K562 (cell line): ENCODE results near the gene TPPP. TPM values are rescaled to one million over a fixed set of nuclear protein-coding genes. Genes with fewer than 3 reads are reported as not detected.

ENCODE experiments used
- ATAC-seq: fragments of 200-7000 bp; cut with Tn5 transposase; 3 replicates; pipeline ENCODE4 v1.9.1; 2020; ENCODE audit warnings: moderate library complexity
- BruUV-seq: library from RNA; stranded (reverse); fragments of 400-500 nt; replicated peaks from 2 replicates; lab custom pipeline; 2021; lab: Mats Ljungman, UMichigan
- CTCF ChIA-PET: fragments of 300-600 bp; formaldehyde crosslinking; extraction: SDS; loops from one replicate; lab custom pipeline; 2021; ENCODE audit warnings: low intra/inter-chr PET ratio; lab: Yijun Ruan, JAX
- POLR2A ChIA-PET: fragments of 300-600, 350-650 bp; sonication (Branson Sonifier 250); formaldehyde crosslinking; extraction: SDS; loops from one replicate; lab custom pipeline; 2021; ENCODE audit warnings: antibody characterized with exemption, inconsistent platforms; lab: Yijun Ruan, JAX
- DNase-seq, 4 experiments: peaks; one replicate each; pipeline versions ENCODE4 v3.0.0 to v3.0.0-alpha.2; 2011 to 2018; ENCODE audit warnings: low spot score in 3 of 4, mixed read lengths in 3 of 4; ENCODE audit errors: extremely low read depth in 1 of 4
- FAIRE-seq: peaks from 2 replicates; lab custom pipeline; 2011; peaks lifted over from hg19 to GRCh38; lab: Jason Lieb, UNC
- H2AFZ ChIP-seq: 2 replicates; pipeline ENCODE4 v1.6.0; 2011; ENCODE audit warnings: low read depth, low read length, control low read depth, inconsistent platforms
- H3K27ac ChIP-seq: fragments of 200-600 bp; 3 replicates; pipeline ENCODE4 v1.8.0; 2011; ENCODE audit warnings: low read depth, mild to moderate bottlenecking, control low read depth, inconsistent platforms, low read length, moderate library complexity, mixed read lengths; ENCODE audit errors: extremely low read depth
- H3K27me3 ChIP-seq, 2 experiments: fragments of 300-600 bp in 1 of 2; 2 replicates in 1 of 2; 3 replicates in 1 of 2; pipeline versions ENCODE4 v1.6.0 to v1.8.0; 2011; ENCODE audit warnings: inconsistent platforms in 2 of 2, low read length in 2 of 2, mild to moderate bottlenecking in 1 of 2, mixed read lengths in 1 of 2, moderate library complexity in 1 of 2; ENCODE audit not compliant: control insufficient read depth in 2 of 2, insufficient read depth in 2 of 2
- H3K36me3 ChIP-seq: fragments of 300-600 bp; 3 replicates; pipeline ENCODE4 v1.8.0; 2011; ENCODE audit warnings: mild to moderate bottlenecking, low read length, inconsistent platforms; ENCODE audit not compliant: control insufficient read depth, insufficient read depth
- H3K4me1 ChIP-seq, 2 experiments: fragments of 200-600 bp in 1 of 2; replicated peaks in 1 of 2; 2 replicates in 1 of 2; 3 replicates in 1 of 2; pipeline versions ENCODE4 v1.5.1 to v1.8.0; 2011; ENCODE audit warnings: inconsistent platforms in 2 of 2, low read length in 2 of 2, mild to moderate bottlenecking in 1 of 2, mixed read lengths in 1 of 2, moderate library complexity in 1 of 2; ENCODE audit not compliant: control insufficient read depth in 2 of 2, insufficient read depth in 2 of 2
- H3K4me2 ChIP-seq: 2 replicates; pipeline ENCODE4 v1.6.1; 2011; ENCODE audit warnings: low read length, control low read depth, inconsistent platforms, mixed read lengths; ENCODE audit not compliant: insufficient read depth
- H3K4me3 ChIP-seq: fragments of 200-600 bp; sonication (generic), shearing (Covaris generic); 2 replicates; pipeline ENCODE4 v1.5.1; 2016; ENCODE audit warnings: control low read depth, inconsistent platforms
- H3K79me2 ChIP-seq: fragments of 200-600 bp; 3 replicates; pipeline ENCODE4 v1.8.0; 2011; ENCODE audit warnings: low read length, inconsistent platforms; ENCODE audit not compliant: control insufficient read depth, insufficient read depth
- H3K9ac ChIP-seq, 2 experiments: 2 replicates each; pipeline versions ENCODE4 v1.6.0 to v1.6.1; 2011; ENCODE audit warnings: low read depth in 2 of 2, low read length in 2 of 2, control low read depth in 1 of 2, inconsistent platforms in 1 of 2, mild to moderate bottlenecking in 1 of 2, mixed read lengths in 1 of 2; ENCODE audit not compliant: insufficient read depth in 1 of 2
- H3K9me1 ChIP-seq: one replicate; pipeline ENCODE4 v1.6.0; 2011; ENCODE audit warnings: inconsistent platforms, mild to moderate bottlenecking, low read length, moderate library complexity; ENCODE audit not compliant: control insufficient read depth, insufficient read depth
- H3K9me3 ChIP-seq: replicated peaks from 2 replicates; pipeline ENCODE4 v1.5.1; 2011; ENCODE audit warnings: low read depth, low read length, inconsistent platforms; ENCODE audit not compliant: control insufficient read depth, insufficient read depth
- H4K20me1 ChIP-seq: replicated peaks from 2 replicates; pipeline ENCODE4 v1.6.1; 2011; ENCODE audit warnings: low read length, inconsistent platforms, mixed read lengths; ENCODE audit not compliant: control insufficient read depth, insufficient read depth
- MTA2 ChIP-seq: fragments of 450-650 bp; IDR thresholded peaks from 2 replicates; pipeline ENCODE4 v1.6.1; 2016; ENCODE audit warnings: low read depth
- NONO ChIP-seq, 2 experiments: fragments of 200-400 bp in 1 of 2; fragments of 450-650 bp in 1 of 2; formaldehyde crosslinking in 1 of 2; IDR thresholded peaks; 2 replicates each; pipeline ENCODE4 v1.6.1; 2017; ENCODE audit warnings: low read depth in 2 of 2, mild to moderate bottlenecking in 2 of 2, moderate library complexity in 2 of 2, low read length in 1 of 2
- POLR2G ChIP-seq: fragments of 200-400 bp; formaldehyde crosslinking; IDR thresholded peaks from 2 replicates; pipeline ENCODE4 v1.6.1; 2017; ENCODE audit warnings: low read depth, mild to moderate bottlenecking, antibody characterized with exemption, low read length, moderate library complexity
- WGBS: fragments of 100-300 bp; shearing (Covaris generic); methylation state at CpG from one replicate; pipeline ENCODE4 v1.1.6; 2016; ENCODE audit warnings: low coverage, mixed read lengths; ENCODE audit not compliant: insufficient coverage; ENCODE audit errors: missing lambda C conversion rate; 5-methylcytosine and 5-hydroxymethylcytosine counted together
- in situ Hi-C: fragments of 300-500 bp; cut with MboI; formaldehyde crosslinking; loops from 4 replicates; pipeline ENCODE4 v1.15.0; 2018; ENCODE audit warnings: inconsistent platforms, mixed read lengths
- intact Hi-C: fragments of 100-400 bp; cut with micrococcal nuclease; formaldehyde crosslinking; loops from 2 replicates; pipeline ENCODE4 v1.14.2; 2022
- polyA plus RNA-seq, 8 experiments: library from polyadenylated mRNA; depleted of rRNA in 4 of 8; stranded (reverse) in 5 of 8; unstranded in 3 of 8; fragments of >200 nt; fragmentation: Nextera tagmentation in 2 of 8; fragmentation: Illumina TruSeq in 1 of 8; extraction: Ambion mirVana in 2 of 8; extraction: Trizol in 1 of 8; gene quantifications; 2 replicates each; pipeline versions ENCODE4 v1.2.1 to v1.2.3, GENCODE V29; 2011 to 2014; ENCODE audit warnings: inconsistent platforms in 1 of 8, missing spikeins in 1 of 8
- total RNA-seq, 7 experiments: library from RNA; depleted of rRNA in 6 of 7; stranded (reverse); fragments of >200 nt in 6 of 7; fragmentation: Illumina TruSeq in 2 of 7; extraction: Trizol in 2 of 7; gene quantifications; 2 replicates each; pipeline versions ENCODE4 v1.2.1 to v1.2.3, GENCODE V29; 2011 to 2021; ENCODE audit warnings: low replicate concordance in 1 of 7

TPPP gene
- total and polyA plus RNA-seq, 9 of the 15 experiments (the other 6 are each of a cell fraction or from before 2014, with no cell fraction given), result 0.01 to 0.07 (median 0.03) TPM; not detected in 6

DNA sequence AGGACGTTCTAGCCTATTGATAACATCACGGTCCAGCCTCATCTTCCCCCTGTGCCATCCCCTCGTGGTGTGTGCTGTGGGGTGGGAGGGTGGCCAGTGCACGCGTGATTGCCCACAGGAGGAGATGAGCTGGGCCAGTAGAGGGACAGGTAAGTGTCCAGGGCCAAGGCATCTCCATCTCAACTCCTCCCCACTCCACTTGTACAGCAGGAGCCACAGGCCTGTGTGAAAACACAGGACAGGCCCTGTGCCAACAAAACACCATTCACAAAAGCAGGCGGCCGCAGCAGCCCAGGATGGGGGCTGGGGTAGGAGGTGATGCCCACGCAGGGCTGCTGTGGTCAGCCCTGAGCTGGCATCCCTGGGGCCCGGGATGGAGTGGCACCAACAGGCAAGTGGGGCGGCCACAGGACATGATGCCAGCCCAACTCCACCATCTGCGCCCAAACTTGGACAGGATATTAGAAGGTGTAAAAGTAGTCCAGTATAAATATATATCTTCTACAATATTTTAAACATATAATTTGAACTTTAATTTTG, 32.6 kb downstream of the TPPP start:
- Histone ChIP-seq H3K4me3 (no peak overlapping the region), H3K27ac (no peak overlapping the region), H3K9me3 (peaks cover 14% of the 10 kb centered on the region), H3K9ac (no peak overlapping the region)
- no peak for DNase-seq
- ChIA-PET CTCF (no interaction called here), POLR2A (no interaction called here)
- WGBS, result 97% methylated on average over 11 of the region's 11 CpGs
- BruUV-seq, result no TSS peak
- in situ Hi-C loops, result no loop called here
- no peak for FAIRE-seq
- ATAC-seq, result no peak
- intact Hi-C loops, result no loop called here
- TF ChIP-seq MTA2 (no peak), POLR2G (peak; percentile 59), NONO (IDR thresholded peaks at IDR 0.05; ENCODE audit: low read depth in 2 of 2, low read length in 1 of 2) (no peak)
- TF ChIP-seq, all 486 proteins: peak for 1
- Histone ChIP-seq H3K79me2 (no peaks in the 10 kb centered on the region; the same call in 2 of the 3 replicates), H3K4me1 (peaks cover 13 to 30% of the 10 kb centered on the region in 2 experiments; a peak in 4 of 5 replicates), H4K20me1 (no peaks in the 10 kb centered on the region), H3K27me3 (no peaks in the 10 kb centered on the region), H3K9me1 (no peaks in the 10 kb centered on the region), H3K36me3 (peaks cover 91% of the 10 kb centered on the region), H3K4me2 (no peak overlapping the region), H2AFZ (no peak overlapping the region)
